A549 (cell line): Measurements from ENCODE around the gene JAZF1. TPM values are rescaled to one million over a fixed set of nuclear protein-coding genes. Genes with fewer than 3 reads are reported as not detected.

Experiments
- ATAC-seq, 2 experiments: fragments of 200-7000 bp in 1 of 2; fragments of >200 bp in 1 of 2; cut with Nextera tagmentation in 1 of 2; cut with Tn5 transposase in 1 of 2; 3 replicates each; pipeline versions ENCODE4 v1.8.0 to v1.9.1; 2018 to 2020; ENCODE audit warnings: mild to moderate bottlenecking in 1 of 2, moderate library complexity in 1 of 2
- CTCF ChIA-PET: fragments of 300-600 bp; sonication (Branson Sonifier 250); formaldehyde crosslinking; extraction: SDS; loops from one replicate; lab custom pipeline; 2021; ENCODE audit warnings: antibody characterized with exemption, inconsistent platforms; lab: Yijun Ruan, JAX
- POLR2A ChIA-PET: fragments of 350-600 bp; formaldehyde crosslinking; extraction: SDS; loops from one replicate; lab custom pipeline; 2021; ENCODE audit warnings: antibody characterized with exemption, inconsistent platforms; lab: Yijun Ruan, JAX
- DNase-seq, 2 experiments: peaks; one replicate each; pipeline versions ENCODE4 v3.0.0 to v3.0.0-alpha.2; 2011 to 2016; ENCODE audit warnings: low read depth in 1 of 2, low spot score in 1 of 2
- FAIRE-seq: peaks from 2 replicates; lab custom pipeline; 2011; peaks lifted over from hg19 to GRCh38; lab: Jason Lieb, UNC
- H3K27ac ChIP-seq, 2 experiments: fragments of >200 bp; sonication (Bioruptor Twin); formaldehyde crosslinking; 3 replicates each; pipeline ENCODE4 v1.5.1; 2016 to 2017
- H3K4me1 ChIP-seq: fragments of >200 bp; sonication (Bioruptor Twin); formaldehyde crosslinking; 3 replicates; pipeline ENCODE4 v1.6.1; 2016
- H3K4me2 ChIP-seq: fragments of >200 bp; sonication (Bioruptor Twin); formaldehyde crosslinking; 3 replicates; pipeline ENCODE4 v1.6.1; 2016
- H3K4me3 ChIP-seq: fragments of >200 bp; sonication (Bioruptor Twin); formaldehyde crosslinking; 3 replicates; pipeline ENCODE4 v1.5.1; 2016
- H3K9me3 ChIP-seq: fragments of >200 bp; sonication (Bioruptor Twin); formaldehyde crosslinking; 3 replicates; pipeline ENCODE4 v1.6.1; 2016
- BHLHE40 ChIP-seq: IDR thresholded peaks from 2 replicates; pipeline ENCODE4 v1.6.1; 2012; ENCODE audit warnings: low read depth, low read length, inconsistent platforms
- CBX8 ChIP-seq: fragments of 200-600 bp; sonication (generic); IDR thresholded peaks from 2 replicates; pipeline ENCODE4 v1.6.1; 2016
- CHD2 ChIP-seq: fragments of 150-350 bp; IDR thresholded peaks from 2 replicates; pipeline ENCODE4 v1.6.1; 2014; ENCODE audit warnings: low read length; ENCODE audit not compliant: partially characterized antibody
- E2F6 ChIP-seq: IDR thresholded peaks from 2 replicates; pipeline ENCODE4 v1.6.1; 2012; ENCODE audit warnings: low read depth, borderline replicate concordance
- ESRRA ChIP-seq: fragments of 150-350 bp; IDR thresholded peaks from 2 replicates; pipeline ENCODE4 v1.6.1; 2014; ENCODE audit warnings: mild to moderate bottlenecking, low read length, borderline replicate concordance
- FOSB ChIP-seq: fragments of 250-450 bp; sonication (Bioruptor Pico); IDR thresholded peaks from 2 replicates; pipeline ENCODE4 v1.5.0; 2020; ENCODE audit warnings: mild to moderate bottlenecking, moderate library complexity
- FOSL2 ChIP-seq, 2 experiments: fragments of 450-650 bp in 1 of 2; fragments of >200 bp in 1 of 2; sonication (Bioruptor Twin) in 1 of 2; formaldehyde crosslinking; IDR thresholded peaks; 2 replicates each; pipeline versions ENCODE4 v1.5.0 to v1.6.1; 2016 to 2020; ENCODE audit warnings: mild to moderate bottlenecking in 1 of 2, moderate library complexity in 1 of 2
- GATA3 ChIP-seq: IDR thresholded peaks from 2 replicates; pipeline ENCODE4 v1.6.1; 2012; ENCODE audit warnings: borderline replicate concordance
- HDAC2 ChIP-seq: fragments of 200-600 bp; sonication (generic); IDR thresholded peaks from 2 replicates; pipeline ENCODE4 v1.6.1; 2016
- HES2 ChIP-seq: fragments of >200 bp; sonication (Bioruptor Twin); formaldehyde crosslinking; IDR thresholded peaks from 2 replicates; pipeline ENCODE4 v1.6.1; 2016
- HOXB5 ChIP-seq: fragments of 250-450 bp; sonication (Bioruptor Pico); IDR thresholded peaks from 2 replicates; pipeline ENCODE4 v1.5.0; 2020; ENCODE audit warnings: mild to moderate bottlenecking, moderate library complexity
- MAFK ChIP-seq: fragments of 450-650 bp; IDR thresholded peaks from 2 replicates; pipeline ENCODE4 v1.6.1; 2014; ENCODE audit not compliant: partially characterized antibody
- NFE2L2 ChIP-seq: fragments of 150-350 bp; conservative IDR thresholded peaks from 2 replicates; pipeline ENCODE4 v1.6.1; 2014; ENCODE audit warnings: low read length
- POLR2AphosphoS2 ChIP-seq: conservative IDR thresholded peaks from 2 replicates; pipeline ENCODE4 v1.6.1; 2012; ENCODE audit warnings: low read length, improper control_type of control experiment, inconsistent platforms
- RARB ChIP-seq: fragments of 250-450 bp; sonication (Bioruptor Pico); IDR thresholded peaks from 2 replicates; pipeline ENCODE4 v1.8.0; 2021; ENCODE audit warnings: mild to moderate bottlenecking, moderate library complexity
- RCOR1 ChIP-seq: fragments of 150-350 bp; IDR thresholded peaks from 2 replicates; pipeline ENCODE4 v1.6.1; 2014; ENCODE audit warnings: antibody characterized with exemption, low read length, low read depth
- REST ChIP-seq: fragments of 200-600 bp; sonication (generic); IDR thresholded peaks from 2 replicates; pipeline ENCODE4 v1.6.1; 2016; ENCODE audit warnings: antibody characterized with exemption, mild to moderate bottlenecking, moderate library complexity
- SMC3 ChIP-seq: fragments of >200 bp; sonication (Bioruptor Twin); formaldehyde crosslinking; IDR thresholded peaks from 3 replicates; pipeline ENCODE4 v1.6.1; 2018; ENCODE audit warnings: inconsistent platforms
- TFCP2L1 ChIP-seq: fragments of 250-450 bp; sonication (Bioruptor Pico); IDR thresholded peaks from 2 replicates; pipeline ENCODE4 v1.5.0; 2021; ENCODE audit warnings: mild to moderate bottlenecking
- TP53 ChIP-seq: fragments of 250-450 bp; sonication (Bioruptor Pico); IDR thresholded peaks from 2 replicates; pipeline ENCODE4 v1.5.0; 2021; ENCODE audit warnings: mild to moderate bottlenecking, moderate library complexity
- ZC3H11A ChIP-seq: fragments of 450-650 bp; IDR thresholded peaks from 2 replicates; pipeline ENCODE4 v1.6.1; 2014; ENCODE audit warnings: antibody characterized with exemption, mild to moderate bottlenecking
- ZFP36 ChIP-seq: fragments of 450-650 bp; IDR thresholded peaks from 2 replicates; pipeline ENCODE4 v1.6.1; 2014; ENCODE audit warnings: borderline replicate concordance; ENCODE audit not compliant: partially characterized antibody
- WGBS: methylation state at CpG from one replicate; pipeline ENCODE4 v1.1.6; 2017; ENCODE audit errors: missing lambda C conversion rate; 5-methylcytosine and 5-hydroxymethylcytosine counted together
- polyA plus RNA-seq, 4 experiments: library from polyadenylated mRNA; depleted of rRNA in 3 of 4; stranded (reverse); fragments of >200 nt; fragmentation: RNase III in 1 of 4; extraction: RNeasy Plus Mini Kit Qiagen cat#74134 plus additional on column Dnase treatment in 1 of 4; gene quantifications; 2 replicates in 3 of 4; 3 replicates in 1 of 4; pipeline ENCODE4 v1.2.3, GENCODE V29; 2011 to 2017

Gene JAZF1
- polyA plus RNA-seq, 2 of the 4 experiments (the other 2 are of a cell fraction), result 1.9 to 2.8 TPM

GRCh38 chr7:27995228-27995627 is 185.4 kb downstream of the JAZF1 start:
- no peaks in the 10 kb centered on the region for H3K9me3 ChIP-seq
- H3K4me2 ChIP-seq, result no peak overlapping the region
- POLR2A ChIA-PET, result no interaction called here
- WGBS, result 91% methylated on average over 3 of the region's 3 CpGs
- TF ChIP-seq SMC3, result no peak
- TF ChIP-seq REST, result no peak
- TF ChIP-seq ESRRA, result no peak
- TF ChIP-seq GATA3, result no peak
- no peak for TF ChIP-seq RCOR1
- TF ChIP-seq RARB, result no peak
- TF ChIP-seq ZC3H11A, result no peak
- no peak for TF ChIP-seq HES2
- TF ChIP-seq POLR2AphosphoS2, result no peak
- no peak for TF ChIP-seq HOXB5 (CRISPR knock-in tag)
- TF ChIP-seq E2F6, result no peak
- TF ChIP-seq TP53 (CRISPR knock-in tag), result no peak
- TF ChIP-seq CHD2, result no peak
- TF ChIP-seq NFE2L2, result no peak
- TF ChIP-seq FOSB (CRISPR knock-in tag), result no peak
- no peak for TF ChIP-seq BHLHE40
- no peak for TF ChIP-seq HDAC2
- no peak for TF ChIP-seq FOSL2 (IDR thresholded peaks at IDR 0.05)
- TF ChIP-seq FOSL2 (CRISPR knock-in tag; IDR thresholded peaks at IDR 0.05), result no peak
- no peak for DNase-seq
- no peak for FAIRE-seq
- H3K4me1 ChIP-seq, result peaks cover 6% of the 10 kb centered on the region; the same call in 1 of the 3 replicates
- H3K4me3 ChIP-seq, result no peak overlapping the region
- H3K27ac ChIP-seq, result no peak overlapping the region
- CTCF ChIA-PET, result interaction anchor here (0.9 to 2.2 kb wide), 4 partner anchors 14 to 799 kb away, joined by 3 to 9 read pairs (median 3); no protein-coding TSS in a partner anchor
- no peak for ATAC-seq

GRCh38 chr7:27994639-27995038 is 186.0 kb downstream of the JAZF1 start:
- Histone ChIP-seq H3K9me3 (no peaks in the 10 kb centered on the region), H3K4me3 (no peak overlapping the region), H3K4me2 (no peak overlapping the region), H3K4me1 (peaks cover 6% of the 10 kb centered on the region; the same call in 1 of the 3 replicates), H3K27ac (no peak overlapping the region)
- TF ChIP-seq FOSL2 (IDR thresholded peaks at IDR 0.05) (no peak), FOSL2 (CRISPR knock-in tag; IDR thresholded peaks at IDR 0.05) (peak; percentile 30; the same call in 1 of the 2 replicates), MAFK (no peak)
- ATAC-seq, result no peak
- FAIRE-seq, result no peak
- WGBS, result 91% methylated on average over 2 of the region's 2 CpGs
- POLR2A ChIA-PET, result no interaction called here
- no peak for DNase-seq
- CTCF ChIA-PET, result interaction anchor here (1.1 kb wide), 1 partner anchor 799 kb away, joined by 3 read pairs; no protein-coding TSS in a partner anchor

GRCh38 chr7:27992755-27993493 is 187.7 kb downstream of the JAZF1 start:
- ChIA-PET CTCF (no interaction called here), POLR2A (no interaction called here)
- no peak for FAIRE-seq
- no peak for DNase-seq
- Histone ChIP-seq H3K4me1 (peaks cover 6% of the 10 kb centered on the region; the same call in 1 of the 3 replicates), H3K27ac (no peak overlapping the region), H3K4me2 (no peak overlapping the region), H3K9me3 (no peaks in the 10 kb centered on the region), H3K4me3 (no peak overlapping the region)
- 74% methylated on average over 8 of the region's 8 CpGs for WGBS
- no peak for ATAC-seq
- TF ChIP-seq ZFP36 (no peak), CBX8 (no peak), REST (no peak), TFCP2L1 (no peak)
